C4-2B (cell line): ENCODE results near the gene ARHGAP15.

Experiments
- CTCF ChIP-seq: fragments of 450-650 bp; conservative IDR thresholded peaks from 2 replicates; pipeline ENCODE4 v1.5.1; 2017; ENCODE audit warnings: mild to moderate bottlenecking
- ZFX ChIP-seq: fragments of 450-650 bp; IDR thresholded peaks from 2 replicates; pipeline ENCODE4 v1.6.1; 2017

GRCh38 chr2:143334837-143335236, 205.6 kb downstream of the ARHGAP15 start:
- TF ChIP-seq CTCF (no peak), ZFX (no peak)
